Stimulated activated naive CD8-positive, alpha-beta T cell treated with anti-CD3 and anti-CD28 coated beads, Interleukin-15, Interleukin-2, amounts not matched to agents 100 ng/mL and 50 ng/mL, for 24 hours (primary cell): ENCODE results near the gene RPN1.

Source experiments
- H3K27ac Mint-ChIP-seq: one replicate; pipeline ENCODE4 v1.8.0; 2021; ENCODE audit warnings: mild to moderate bottlenecking, mixed read lengths
- H3K27me3 Mint-ChIP-seq: one replicate; pipeline ENCODE4 v1.8.0; 2021; ENCODE audit warnings: mixed read lengths
- H3K36me3 Mint-ChIP-seq: one replicate; pipeline ENCODE4 v1.8.0; 2021; ENCODE audit warnings: low read depth, mixed read lengths
- H3K4me1 Mint-ChIP-seq: one replicate; pipeline ENCODE4 v1.8.0; 2021; ENCODE audit warnings: low read depth, mixed read lengths
- H3K4me3 Mint-ChIP-seq: one replicate; pipeline ENCODE4 v1.8.0; 2021; ENCODE audit warnings: mild to moderate bottlenecking, mixed read lengths
- H3K9me3 Mint-ChIP-seq: one replicate; pipeline ENCODE4 v1.8.0; 2021; ENCODE audit warnings: mixed read lengths

Gene RPN1

GRCh38 chr3:128585189-128585588 lies 65.4 kb downstream of the RPN1 start:
- Mint-ChIP-seq H3K9me3 (no peaks in the 10 kb centered on the region), H3K4me3 (no peak overlapping the region), H3K27ac (no peak overlapping the region), H3K36me3 (no peaks in the 10 kb centered on the region), H3K27me3 (peaks cover 5% of the 10 kb centered on the region), H3K4me1 (peaks cover 31% of the 10 kb centered on the region)

GRCh38 chr3:128584412-128585020 lies 66.1 kb downstream of the RPN1 start:
- Mint-ChIP-seq H3K9me3 (no peaks in the 10 kb centered on the region), H3K4me1 (peaks cover 30% of the 10 kb centered on the region), H3K27ac (no peak overlapping the region), H3K4me3 (no peak overlapping the region), H3K36me3 (no peaks in the 10 kb centered on the region), H3K27me3 (peaks cover 5% of the 10 kb centered on the region)

GRCh38 chr3:128581566-128581965 lies 69.1 kb downstream of the RPN1 start:
- H3K4me3 Mint-ChIP-seq = no peak overlapping the region
- no peaks in the 10 kb centered on the region for H3K9me3 Mint-ChIP-seq
- H3K27ac Mint-ChIP-seq = no peak overlapping the region
- no peaks in the 10 kb centered on the region for H3K36me3 Mint-ChIP-seq
- H3K4me1 Mint-ChIP-seq = peaks cover 16% of the 10 kb centered on the region
- peaks cover 5% of the 10 kb centered on the region for H3K27me3 Mint-ChIP-seq

GRCh38 chr3:128579927-128580326 lies 70.7 kb downstream of the RPN1 start:
- no peaks in the 10 kb centered on the region for H3K36me3 Mint-ChIP-seq
- H3K4me1 Mint-ChIP-seq = peaks cover 7% of the 10 kb centered on the region
- H3K9me3 Mint-ChIP-seq = no peaks in the 10 kb centered on the region
- no peak overlapping the region for H3K27ac Mint-ChIP-seq
- H3K4me3 Mint-ChIP-seq = no peak overlapping the region
- peaks cover 5% of the 10 kb centered on the region for H3K27me3 Mint-ChIP-seq

GRCh38 chr3:128578346-128578745 lies 72.3 kb downstream of the RPN1 start:
- H3K27me3 Mint-ChIP-seq = peaks cover 16% of the 10 kb centered on the region
- H3K4me3 Mint-ChIP-seq = no peak overlapping the region
- H3K27ac Mint-ChIP-seq = no peak overlapping the region
- no peaks in the 10 kb centered on the region for H3K36me3 Mint-ChIP-seq
- H3K4me1 Mint-ChIP-seq = peaks cover 8% of the 10 kb centered on the region
- no peaks in the 10 kb centered on the region for H3K9me3 Mint-ChIP-seq

- Mint-ChIP-seq H3K36me3 (no peaks in the 10 kb centered on the region), H3K27ac (no peak overlapping the region), H3K4me1 (peaks cover 15% of the 10 kb centered on the region), H3K27me3 (peaks cover 16% of the 10 kb centered on the region), H3K4me3 (no peak overlapping the region), H3K9me3 (no peaks in the 10 kb centered on the region)
Measured at GRCh38 chr3:128577711-128578110, 72.9 kb downstream of the RPN1 start.

- H3K4me3 Mint-ChIP-seq = no peak overlapping the region
- peaks cover 20% of the 10 kb centered on the region for H3K4me1 Mint-ChIP-seq
- no peaks in the 10 kb centered on the region for H3K36me3 Mint-ChIP-seq
- H3K9me3 Mint-ChIP-seq = no peaks in the 10 kb centered on the region
- H3K27me3 Mint-ChIP-seq = peaks cover 15% of the 10 kb centered on the region
- H3K27ac Mint-ChIP-seq = no peak overlapping the region
Measured at GRCh38 chr3:128576290-128576689, 74.3 kb downstream of the RPN1 start.

- Mint-ChIP-seq H3K9me3 (no peaks in the 10 kb centered on the region), H3K27me3 (peaks cover 16% of the 10 kb centered on the region), H3K36me3 (no peaks in the 10 kb centered on the region), H3K27ac (no peak overlapping the region), H3K4me1 (peaks cover 20% of the 10 kb centered on the region), H3K4me3 (no peak overlapping the region)
Measured at GRCh38 chr3:128575777-128576176, 74.8 kb downstream of the RPN1 start.

- Mint-ChIP-seq H3K4me1 (peaks cover 20% of the 10 kb centered on the region), H3K9me3 (no peaks in the 10 kb centered on the region), H3K27ac (peak overlapping the region; percentile 84), H3K4me3 (peak overlapping the region; percentile 23), H3K27me3 (peaks cover 21% of the 10 kb centered on the region), H3K36me3 (no peaks in the 10 kb centered on the region)
Measured at GRCh38 chr3:128573707-128574162, 76.9 kb downstream of the RPN1 start.

- Mint-ChIP-seq H3K4me1 (peaks cover 20% of the 10 kb centered on the region), H3K27me3 (peaks cover 21% of the 10 kb centered on the region)
Measured at GRCh38 chr3:128573160-128573559, 77.5 kb downstream of the RPN1 start.

GRCh38 chr3:128572644-128573105 lies 77.9 kb downstream of the RPN1 start:
- H3K4me1 Mint-ChIP-seq = peaks cover 20% of the 10 kb centered on the region
- H3K36me3 Mint-ChIP-seq = no peaks in the 10 kb centered on the region
- H3K27ac Mint-ChIP-seq = peak overlapping the region; percentile 84
- no peaks in the 10 kb centered on the region for H3K9me3 Mint-ChIP-seq
- H3K27me3 Mint-ChIP-seq = peaks cover 21% of the 10 kb centered on the region
- H3K4me3 Mint-ChIP-seq = peak overlapping the region; percentile 23

More at GRCh38 chr3:128573160-128573559, 77.5 kb downstream of the RPN1 start:
- Mint-ChIP-seq H3K36me3 (no peaks in the 10 kb centered on the region), H3K27ac (peak overlapping the region; percentile 84), H3K4me3 (peak overlapping the region; percentile 23), H3K9me3 (no peaks in the 10 kb centered on the region)

- H3K4me1 Mint-ChIP-seq = peaks cover 20% of the 10 kb centered on the region
- no peaks in the 10 kb centered on the region for H3K9me3 Mint-ChIP-seq
- no peak overlapping the region for H3K27ac Mint-ChIP-seq
- H3K36me3 Mint-ChIP-seq = no peaks in the 10 kb centered on the region
- peaks cover 21% of the 10 kb centered on the region for H3K27me3 Mint-ChIP-seq
- no peak overlapping the region for H3K4me3 Mint-ChIP-seq
Measured at GRCh38 chr3:128572013-128572412, 78.6 kb downstream of the RPN1 start.
